Spleen (tissue), 7 donors: ENCODE measurements around the gene SSNA1.

Experiments used
- POLR2A ChIP-seq, 3 donors: fragments of 450-650 bp; IDR thresholded peaks; one replicate each; pipeline ENCODE4 v1.5.1; 2017; ENCODE audit warnings: antibody characterized with exemption in 3 of 3, mild to moderate bottlenecking in 1 of 3
- POLR2AphosphoS5 ChIP-seq, 3 donors: sonication (generic); formaldehyde crosslinking; IDR thresholded peaks; one replicate each; pipeline ENCODE4 v1.5.1; 2017; ENCODE audit warnings: antibody characterized with exemption in 3 of 3
- TF ChIP-seq, protein P1 (sequence below), 11 experiments: fragments of 200-600 bp in 7 of 11; fragments of 450-650 bp in 4 of 11; sonication (generic) in 4 of 11; IDR thresholded peaks in 8 of 11; conservative IDR thresholded peaks in 3 of 11; 1 replicate in 7 of 11; 2 replicates in 4 of 11; pipeline versions ENCODE4 v1.4.0 to v1.8.0; 2016 to 2021; ENCODE audit warnings: antibody characterized with exemption in 11 of 11, inconsistent platforms in 4 of 11, mild to moderate bottlenecking in 1 of 11
- donor health status: DM: no; HTN: no; CAD: no; lungs with moderate emphysema.
- donor health status: DM: no; HTN: no; CAD: no.
- donor health status: DM: no; HTN: no; CAD: no.

DNA sequence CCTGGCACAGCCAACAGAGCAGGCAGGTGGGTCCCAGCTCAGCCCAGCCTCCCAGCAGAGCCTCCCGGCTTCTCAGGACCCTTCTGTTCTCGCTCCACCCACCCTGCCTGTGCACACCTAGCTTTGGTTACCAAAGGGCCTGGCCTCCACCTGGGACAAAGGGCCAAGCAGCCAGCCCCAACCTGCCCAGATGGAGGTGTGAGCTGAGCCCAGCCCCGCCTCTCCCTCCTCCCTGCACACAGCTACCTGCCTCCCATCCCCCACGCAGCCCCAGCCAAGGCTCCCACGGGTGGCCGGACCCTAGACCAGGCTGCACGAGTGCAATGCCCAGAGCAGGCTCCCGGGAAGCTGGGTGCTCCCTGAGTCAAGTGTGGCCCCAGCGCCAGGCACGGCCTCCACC is 6.4 kb downstream of the SSNA1 start:
- TF ChIP-seq, protein P1, sequence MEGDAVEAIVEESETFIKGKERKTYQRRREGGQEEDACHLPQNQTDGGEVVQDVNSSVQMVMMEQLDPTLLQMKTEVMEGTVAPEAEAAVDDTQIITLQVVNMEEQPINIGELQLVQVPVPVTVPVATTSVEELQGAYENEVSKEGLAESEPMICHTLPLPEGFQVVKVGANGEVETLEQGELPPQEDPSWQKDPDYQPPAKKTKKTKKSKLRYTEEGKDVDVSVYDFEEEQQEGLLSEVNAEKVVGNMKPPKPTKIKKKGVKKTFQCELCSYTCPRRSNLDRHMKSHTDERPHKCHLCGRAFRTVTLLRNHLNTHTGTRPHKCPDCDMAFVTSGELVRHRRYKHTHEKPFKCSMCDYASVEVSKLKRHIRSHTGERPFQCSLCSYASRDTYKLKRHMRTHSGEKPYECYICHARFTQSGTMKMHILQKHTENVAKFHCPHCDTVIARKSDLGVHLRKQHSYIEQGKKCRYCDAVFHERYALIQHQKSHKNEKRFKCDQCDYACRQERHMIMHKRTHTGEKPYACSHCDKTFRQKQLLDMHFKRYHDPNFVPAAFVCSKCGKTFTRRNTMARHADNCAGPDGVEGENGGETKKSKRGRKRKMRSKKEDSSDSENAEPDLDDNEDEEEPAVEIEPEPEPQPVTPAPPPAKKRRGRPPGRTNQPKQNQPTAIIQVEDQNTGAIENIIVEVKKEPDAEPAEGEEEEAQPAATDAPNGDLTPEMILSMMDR (IDR thresholded peaks at IDR 0.05 in 8 of 11, conservative IDR thresholded peaks at IDR 0.05 in 3 of 11) = no peak
- TF ChIP-seq POLR2A (IDR thresholded peaks at IDR 0.05) (no peak), POLR2AphosphoS5 (IDR thresholded peaks at IDR 0.05) (no peak)
